A549 (cell line): ENCODE data around the gene RCAN2.

ENCODE experiments used
- CBX2 ChIP-seq: fragments of 200-600 bp; sonication (generic); IDR thresholded peaks from 2 replicates; pipeline ENCODE4 v1.6.1; 2016; ENCODE audit warnings: low read depth, mild to moderate bottlenecking, borderline replicate concordance
- CHD4 ChIP-seq: fragments of 200-600 bp; sonication (generic); IDR thresholded peaks from 2 replicates; pipeline ENCODE4 v1.6.1; 2016; ENCODE audit warnings: antibody characterized with exemption, mild to moderate bottlenecking, borderline replicate concordance
- EP300 ChIP-seq, 2 experiments: fragments of >200 bp; sonication (Bioruptor Twin); formaldehyde crosslinking; IDR thresholded peaks; 2 replicates in 1 of 2; 3 replicates in 1 of 2; pipeline ENCODE4 v1.6.1; 2016 to 2017
- HDAC2 ChIP-seq: fragments of 200-600 bp; sonication (generic); IDR thresholded peaks from 2 replicates; pipeline ENCODE4 v1.6.1; 2016
- MAFK ChIP-seq: fragments of 450-650 bp; IDR thresholded peaks from 2 replicates; pipeline ENCODE4 v1.6.1; 2014; ENCODE audit not compliant: partially characterized antibody
- MAZ ChIP-seq: fragments of 150-350 bp; IDR thresholded peaks from 2 replicates; pipeline ENCODE4 v1.6.1; 2014; ENCODE audit warnings: antibody characterized with exemption, low read depth, low read length, borderline replicate concordance
- MYC ChIP-seq: IDR thresholded peaks from 2 replicates; pipeline ENCODE4 v1.6.1; 2012; ENCODE audit warnings: mild to moderate bottlenecking, inconsistent platforms, low read length, improper control_type of control experiment, borderline replicate concordance
- POLR2A ChIP-seq: IDR thresholded peaks from 2 replicates; pipeline ENCODE4 v1.6.1; 2012; ENCODE audit warnings: mild to moderate bottlenecking, low read length
- RAD21 ChIP-seq, 2 experiments: fragments of >200 bp in 1 of 2; sonication (Bioruptor Twin) in 1 of 2; formaldehyde crosslinking in 1 of 2; IDR thresholded peaks in 1 of 2; conservative IDR thresholded peaks in 1 of 2; 2 replicates in 1 of 2; 3 replicates in 1 of 2; pipeline ENCODE4 v1.6.1; 2012 to 2018; ENCODE audit warnings: inconsistent platforms in 1 of 2
- TP53 ChIP-seq: fragments of 250-450 bp; sonication (Bioruptor Pico); IDR thresholded peaks from 2 replicates; pipeline ENCODE4 v1.5.0; 2021; ENCODE audit warnings: mild to moderate bottlenecking, moderate library complexity
- ZC3H11A ChIP-seq: fragments of 450-650 bp; IDR thresholded peaks from 2 replicates; pipeline ENCODE4 v1.6.1; 2014; ENCODE audit warnings: antibody characterized with exemption, mild to moderate bottlenecking
- TF ChIP-seq, protein P1 (sequence below): fragments of >200 bp; sonication (Bioruptor Twin); formaldehyde crosslinking; IDR thresholded peaks from 3 replicates; pipeline ENCODE4 v1.5.1; 2016
- TF ChIP-seq, protein P2 (sequence below): fragments of 200-600 bp; sonication (generic); IDR thresholded peaks from 2 replicates; pipeline ENCODE4 v1.6.1; 2016; ENCODE audit warnings: antibody characterized with exemption, mild to moderate bottlenecking, moderate library complexity
- TF ChIP-seq, protein P3 (sequence below): IDR thresholded peaks from 2 replicates; pipeline ENCODE4 v1.6.1; 2012

DNA sequence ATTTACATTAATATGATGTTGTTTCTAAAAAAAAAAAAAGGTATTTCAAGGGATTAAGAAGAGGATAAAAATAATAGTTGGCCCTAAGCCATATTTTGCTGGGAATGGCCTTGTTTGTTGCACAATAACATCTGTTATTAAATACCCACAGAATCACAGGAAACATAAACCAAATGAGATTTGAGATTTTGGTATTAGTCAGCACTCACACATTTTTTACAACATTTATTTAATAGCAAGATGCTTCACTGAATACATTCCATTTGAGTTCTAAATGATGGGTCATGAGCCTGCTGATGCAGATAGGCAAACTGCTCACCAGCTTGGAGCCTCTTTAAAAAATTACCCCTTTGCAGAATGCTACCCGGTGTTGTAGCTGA lies 227.6 kb downstream of the RCAN2 start:
- TF ChIP-seq, protein P1, sequence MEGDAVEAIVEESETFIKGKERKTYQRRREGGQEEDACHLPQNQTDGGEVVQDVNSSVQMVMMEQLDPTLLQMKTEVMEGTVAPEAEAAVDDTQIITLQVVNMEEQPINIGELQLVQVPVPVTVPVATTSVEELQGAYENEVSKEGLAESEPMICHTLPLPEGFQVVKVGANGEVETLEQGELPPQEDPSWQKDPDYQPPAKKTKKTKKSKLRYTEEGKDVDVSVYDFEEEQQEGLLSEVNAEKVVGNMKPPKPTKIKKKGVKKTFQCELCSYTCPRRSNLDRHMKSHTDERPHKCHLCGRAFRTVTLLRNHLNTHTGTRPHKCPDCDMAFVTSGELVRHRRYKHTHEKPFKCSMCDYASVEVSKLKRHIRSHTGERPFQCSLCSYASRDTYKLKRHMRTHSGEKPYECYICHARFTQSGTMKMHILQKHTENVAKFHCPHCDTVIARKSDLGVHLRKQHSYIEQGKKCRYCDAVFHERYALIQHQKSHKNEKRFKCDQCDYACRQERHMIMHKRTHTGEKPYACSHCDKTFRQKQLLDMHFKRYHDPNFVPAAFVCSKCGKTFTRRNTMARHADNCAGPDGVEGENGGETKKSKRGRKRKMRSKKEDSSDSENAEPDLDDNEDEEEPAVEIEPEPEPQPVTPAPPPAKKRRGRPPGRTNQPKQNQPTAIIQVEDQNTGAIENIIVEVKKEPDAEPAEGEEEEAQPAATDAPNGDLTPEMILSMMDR: no peak
- no peak for TF ChIP-seq RAD21 (conservative IDR thresholded peaks at IDR 0.05 in 1 of 2, IDR thresholded peaks at IDR 0.05 in 1 of 2)
- no peak for TF ChIP-seq EP300 (IDR thresholded peaks at IDR 0.05)
- TF ChIP-seq MAZ: no peak
- no peak for TF ChIP-seq MYC
- no peak for TF ChIP-seq MAFK
- TF ChIP-seq TP53 (CRISPR knock-in tag): no peak
- no peak for TF ChIP-seq POLR2A
- TF ChIP-seq CHD4: no peak
- TF ChIP-seq CBX2: no peak
- TF ChIP-seq ZC3H11A: no peak
- TF ChIP-seq, protein P2, sequence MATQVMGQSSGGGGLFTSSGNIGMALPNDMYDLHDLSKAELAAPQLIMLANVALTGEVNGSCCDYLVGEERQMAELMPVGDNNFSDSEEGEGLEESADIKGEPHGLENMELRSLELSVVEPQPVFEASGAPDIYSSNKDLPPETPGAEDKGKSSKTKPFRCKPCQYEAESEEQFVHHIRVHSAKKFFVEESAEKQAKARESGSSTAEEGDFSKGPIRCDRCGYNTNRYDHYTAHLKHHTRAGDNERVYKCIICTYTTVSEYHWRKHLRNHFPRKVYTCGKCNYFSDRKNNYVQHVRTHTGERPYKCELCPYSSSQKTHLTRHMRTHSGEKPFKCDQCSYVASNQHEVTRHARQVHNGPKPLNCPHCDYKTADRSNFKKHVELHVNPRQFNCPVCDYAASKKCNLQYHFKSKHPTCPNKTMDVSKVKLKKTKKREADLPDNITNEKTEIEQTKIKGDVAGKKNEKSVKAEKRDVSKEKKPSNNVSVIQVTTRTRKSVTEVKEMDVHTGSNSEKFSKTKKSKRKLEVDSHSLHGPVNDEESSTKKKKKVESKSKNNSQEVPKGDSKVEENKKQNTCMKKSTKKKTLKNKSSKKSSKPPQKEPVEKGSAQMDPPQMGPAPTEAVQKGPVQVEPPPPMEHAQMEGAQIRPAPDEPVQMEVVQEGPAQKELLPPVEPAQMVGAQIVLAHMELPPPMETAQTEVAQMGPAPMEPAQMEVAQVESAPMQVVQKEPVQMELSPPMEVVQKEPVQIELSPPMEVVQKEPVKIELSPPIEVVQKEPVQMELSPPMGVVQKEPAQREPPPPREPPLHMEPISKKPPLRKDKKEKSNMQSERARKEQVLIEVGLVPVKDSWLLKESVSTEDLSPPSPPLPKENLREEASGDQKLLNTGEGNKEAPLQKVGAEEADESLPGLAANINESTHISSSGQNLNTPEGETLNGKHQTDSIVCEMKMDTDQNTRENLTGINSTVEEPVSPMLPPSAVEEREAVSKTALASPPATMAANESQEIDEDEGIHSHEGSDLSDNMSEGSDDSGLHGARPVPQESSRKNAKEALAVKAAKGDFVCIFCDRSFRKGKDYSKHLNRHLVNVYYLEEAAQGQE: no peak
- TF ChIP-seq, protein P3, sequence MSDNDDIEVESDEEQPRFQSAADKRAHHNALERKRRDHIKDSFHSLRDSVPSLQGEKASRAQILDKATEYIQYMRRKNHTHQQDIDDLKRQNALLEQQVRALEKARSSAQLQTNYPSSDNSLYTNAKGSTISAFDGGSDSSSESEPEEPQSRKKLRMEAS: no peak
- TF ChIP-seq HDAC2: no peak
